ENCODE data around the gene ZBTB11. TPM values are rescaled to one million over a fixed set of nuclear protein-coding genes. Genes with fewer than 3 reads are reported as not detected.

The ZBTB11 gene
- total RNA-seq, 6 experiments from 2014 or later, result 13.0 to 16.3 (median 15.5) TPM

- no peaks in the 10 kb centered on the region for H3K9me3 Mint-ChIP-seq
- no peak for DNase-seq
- no peak overlapping the region for H3K27ac Mint-ChIP-seq
- TF ChIP-seq CTCF (IDR thresholded peaks at IDR 0.05), result no peak
- peaks cover 5% of the 10 kb centered on the region for H3K27me3 Mint-ChIP-seq (ENCODE audit: insufficient read depth)
- H3K36me3 Mint-ChIP-seq (ENCODE audit: low read depth), result peaks cover 14% of the 10 kb centered on the region; the same call in 1 of the 2 replicates
- H3K4me3 Mint-ChIP-seq, result peak overlapping the region; percentile 20; the same call in 1 of the 2 replicates
- peaks cover 41% of the 10 kb centered on the region for H3K4me1 Mint-ChIP-seq (ENCODE audit: low read depth)
Measured at GRCh38 chr3:101673953-101674352, 3.0 kb downstream of the ZBTB11 start.

- no peaks in the 10 kb centered on the region; the same call in 1 of the 2 replicates for H3K27me3 Mint-ChIP-seq (ENCODE audit: insufficient read depth)
- peak overlapping the region; percentile 36; the same call in 1 of the 2 replicates for H3K27ac Mint-ChIP-seq
- DNase-seq, result no peak
- no peak overlapping the region for H3K4me3 Mint-ChIP-seq
- no peaks in the 10 kb centered on the region for H3K9me3 Mint-ChIP-seq
- peaks cover 19% of the 10 kb centered on the region; the same call in 1 of the 2 replicates for H3K36me3 Mint-ChIP-seq (ENCODE audit: low read depth)
- H3K4me1 Mint-ChIP-seq (ENCODE audit: low read depth), result peaks cover 29% of the 10 kb centered on the region
- TF ChIP-seq CTCF (IDR thresholded peaks at IDR 0.05), result no peak
Measured at GRCh38 chr3:101671014-101671413, 5.9 kb downstream of the ZBTB11 start.

GRCh38 chr3:101667844-101668243 is 9.1 kb downstream of the ZBTB11 start:
- H3K36me3 Mint-ChIP-seq (ENCODE audit: low read depth), result peaks cover 29% of the 10 kb centered on the region

GRCh38 chr3:101667331-101667730 is 9.6 kb downstream of the ZBTB11 start:
- Mint-ChIP-seq H3K27me3 (ENCODE audit: insufficient read depth) (no peaks in the 10 kb centered on the region), H3K9me3 (no peaks in the 10 kb centered on the region), H3K4me3 (no peak overlapping the region), H3K27ac (no peak overlapping the region), H3K36me3 (ENCODE audit: low read depth) (peaks cover 29% of the 10 kb centered on the region), H3K4me1 (ENCODE audit: low read depth) (peaks cover 3% of the 10 kb centered on the region)
- no peak for DNase-seq
- no peak for TF ChIP-seq CTCF (IDR thresholded peaks at IDR 0.05)

More at GRCh38 chr3:101667844-101668243, 9.1 kb downstream of the ZBTB11 start:
- Mint-ChIP-seq H3K9me3 (no peaks in the 10 kb centered on the region), H3K27ac (no peak overlapping the region), H3K4me3 (no peak overlapping the region), H3K4me1 (ENCODE audit: low read depth) (peaks cover 8% of the 10 kb centered on the region), H3K27me3 (ENCODE audit: insufficient read depth) (no peaks in the 10 kb centered on the region)
- DNase-seq, result no peak
- TF ChIP-seq CTCF (IDR thresholded peaks at IDR 0.05), result no peak

- no peak overlapping the region for H3K27ac Mint-ChIP-seq
Measured at GRCh38 chr3:101665851-101666250, 11.1 kb downstream of the ZBTB11 start.

More at GRCh38 chr3:101665851-101666250, 11.1 kb downstream of the ZBTB11 start:
- H3K9me3 Mint-ChIP-seq, result no peaks in the 10 kb centered on the region
- no peak for TF ChIP-seq CTCF (IDR thresholded peaks at IDR 0.05)
- no peak overlapping the region for H3K4me3 Mint-ChIP-seq
- no peak for DNase-seq
- H3K4me1 Mint-ChIP-seq (ENCODE audit: low read depth), result no peaks in the 10 kb centered on the region
- no peaks in the 10 kb centered on the region for H3K27me3 Mint-ChIP-seq (ENCODE audit: insufficient read depth)
- H3K36me3 Mint-ChIP-seq (ENCODE audit: low read depth), result peaks cover 25% of the 10 kb centered on the region
